ENCODE results near the gene CHN1. TPM values are rescaled to one million over a fixed set of nuclear protein-coding genes. Genes with fewer than 3 reads are reported as not detected.

CHN1 gene
- total RNA-seq, 1 donor from 2014 or later: 7.3 TPM

DNA sequence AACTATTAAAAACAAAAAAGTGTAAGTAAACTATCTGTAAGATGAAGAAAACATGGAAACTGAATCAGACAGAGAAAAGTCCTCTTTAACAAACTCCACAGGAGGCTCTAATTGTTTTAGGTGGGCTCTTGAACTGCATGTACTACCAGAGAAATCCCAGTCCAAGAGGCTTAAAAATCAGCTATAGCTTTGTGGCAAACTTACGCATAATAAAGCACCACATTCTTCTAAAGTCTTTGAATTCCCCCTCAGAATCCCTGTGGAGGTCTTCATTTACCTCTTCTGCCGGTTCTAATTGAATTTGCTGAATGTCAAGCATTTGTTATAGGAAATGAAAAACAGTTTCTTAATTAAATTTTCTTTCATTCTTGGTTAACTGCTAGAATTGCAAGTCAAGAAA, 40.8 kb downstream of the CHN1 start:
- Mint-ChIP-seq H3K27me3 (ENCODE audit: low read depth) (peaks cover 3% of the 10 kb centered on the region), H3K9me3 (no peaks in the 10 kb centered on the region), H3K27ac (no peak overlapping the region), H3K36me3 (ENCODE audit: low read depth) (no peaks in the 10 kb centered on the region), H3K4me3 (ENCODE audit: low read depth) (no peak overlapping the region), H3K4me1 (ENCODE audit: low read depth) (peaks cover 11% of the 10 kb centered on the region)
- intact Hi-C loops (cut with micrococcal nuclease): no loop called here
- no peak for DNase-seq (ENCODE audit: low spot score)

- DNase-seq (ENCODE audit: low spot score): no peak
- Mint-ChIP-seq H3K4me3 (ENCODE audit: low read depth) (no peak overlapping the region), H3K27ac (no peak overlapping the region), H3K36me3 (ENCODE audit: low read depth) (no peaks in the 10 kb centered on the region), H3K27me3 (ENCODE audit: low read depth) (peaks cover 2% of the 10 kb centered on the region), H3K4me1 (ENCODE audit: low read depth) (peaks cover 11% of the 10 kb centered on the region), H3K9me3 (no peaks in the 10 kb centered on the region)
- intact Hi-C loops (cut with micrococcal nuclease): no loop called here
Observed at GRCh38 chr2:174963437-174964400, 41.5 kb downstream of the CHN1 start.

- Mint-ChIP-seq H3K36me3 (ENCODE audit: low read depth) (no peaks in the 10 kb centered on the region), H3K27ac (no peak overlapping the region), H3K27me3 (ENCODE audit: low read depth) (peaks cover 11% of the 10 kb centered on the region), H3K4me1 (ENCODE audit: low read depth) (peaks cover 4% of the 10 kb centered on the region), H3K9me3 (no peaks in the 10 kb centered on the region), H3K4me3 (ENCODE audit: low read depth) (no peak overlapping the region)
- no peak for DNase-seq (ENCODE audit: low spot score)
- intact Hi-C loops (cut with micrococcal nuclease): no loop called here
Observed at GRCh38 chr2:174959787-174960186, 45.4 kb downstream of the CHN1 start.

- DNase-seq (ENCODE audit: low spot score): no peak
- H3K4me3 Mint-ChIP-seq (ENCODE audit: low read depth): no peak overlapping the region
- intact Hi-C loops (cut with micrococcal nuclease): no loop called here
- H3K36me3 Mint-ChIP-seq (ENCODE audit: low read depth): no peaks in the 10 kb centered on the region
- H3K9me3 Mint-ChIP-seq: no peaks in the 10 kb centered on the region
- no peak overlapping the region for H3K27ac Mint-ChIP-seq
- H3K27me3 Mint-ChIP-seq (ENCODE audit: low read depth): peaks cover 22% of the 10 kb centered on the region
- peaks cover 2% of the 10 kb centered on the region for H3K4me1 Mint-ChIP-seq (ENCODE audit: low read depth)
Observed at GRCh38 chr2:174957050-174957449, 48.1 kb downstream of the CHN1 start.

- intact Hi-C loops (cut with micrococcal nuclease): no loop called here
- peaks cover 24% of the 10 kb centered on the region for H3K27me3 Mint-ChIP-seq (ENCODE audit: low read depth)
- H3K36me3 Mint-ChIP-seq (ENCODE audit: low read depth): no peaks in the 10 kb centered on the region
- no peak overlapping the region for H3K27ac Mint-ChIP-seq
- H3K4me3 Mint-ChIP-seq (ENCODE audit: low read depth): no peak overlapping the region
- no peaks in the 10 kb centered on the region for H3K9me3 Mint-ChIP-seq
- peaks cover 2% of the 10 kb centered on the region for H3K4me1 Mint-ChIP-seq (ENCODE audit: low read depth)
- DNase-seq (ENCODE audit: low spot score): no peak
Observed at GRCh38 chr2:174952607-174953006, 52.6 kb downstream of the CHN1 start.

- Mint-ChIP-seq H3K27ac (no peak overlapping the region), H3K4me1 (ENCODE audit: low read depth) (peaks cover 2% of the 10 kb centered on the region), H3K4me3 (ENCODE audit: low read depth) (no peak overlapping the region), H3K9me3 (no peaks in the 10 kb centered on the region), H3K36me3 (ENCODE audit: low read depth) (no peaks in the 10 kb centered on the region), H3K27me3 (ENCODE audit: low read depth) (peaks cover 24% of the 10 kb centered on the region)
- no peak for DNase-seq (ENCODE audit: low spot score)
- intact Hi-C loops (cut with micrococcal nuclease): no loop called here
Observed at GRCh38 chr2:174951745-174952144, 53.4 kb downstream of the CHN1 start.

DNA sequence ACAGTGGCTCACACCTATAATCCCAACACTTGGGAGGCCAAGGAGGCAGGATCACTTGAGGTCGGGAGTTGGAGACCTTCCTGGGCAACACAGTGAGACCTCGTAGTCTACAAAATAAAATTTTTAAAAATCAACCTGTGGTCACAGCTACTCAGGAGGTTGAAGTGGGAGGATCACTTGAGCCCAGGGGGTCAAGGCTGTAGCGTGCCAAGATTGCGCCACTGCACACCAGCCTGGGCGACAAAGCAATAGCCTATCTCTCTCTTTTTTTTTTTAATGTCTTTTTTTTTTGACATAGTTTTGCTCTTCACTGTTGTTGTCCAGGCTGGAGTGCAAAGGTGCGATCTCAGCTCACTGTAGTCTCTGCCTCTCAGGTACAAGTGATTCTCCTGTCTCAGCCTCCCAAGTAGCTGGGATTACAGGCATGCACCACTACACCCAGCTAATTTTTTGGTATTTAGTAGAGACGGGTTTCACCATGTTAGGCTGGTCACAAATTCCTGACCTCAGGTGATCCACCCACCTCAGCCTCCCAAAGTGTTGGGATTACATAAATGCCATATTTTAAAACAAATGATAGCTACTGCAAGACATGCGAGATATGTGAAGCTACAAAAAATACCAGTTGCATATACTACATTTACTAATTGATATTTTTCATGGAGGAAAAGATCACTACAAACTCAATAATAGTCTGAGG, 55.0 kb downstream of the CHN1 start:
- Mint-ChIP-seq H3K27me3 (ENCODE audit: low read depth) (peaks cover 20% of the 10 kb centered on the region), H3K4me3 (ENCODE audit: low read depth) (no peak overlapping the region), H3K4me1 (ENCODE audit: low read depth) (peaks cover 2% of the 10 kb centered on the region), H3K9me3 (no peaks in the 10 kb centered on the region), H3K36me3 (ENCODE audit: low read depth) (no peaks in the 10 kb centered on the region), H3K27ac (no peak overlapping the region)
- DNase-seq (ENCODE audit: low spot score): no peak
- intact Hi-C loops (cut with micrococcal nuclease): loop anchor here (2.0 kb wide), 1 partner anchor 15 kb away; no protein-coding TSS in a partner anchor

DNA sequence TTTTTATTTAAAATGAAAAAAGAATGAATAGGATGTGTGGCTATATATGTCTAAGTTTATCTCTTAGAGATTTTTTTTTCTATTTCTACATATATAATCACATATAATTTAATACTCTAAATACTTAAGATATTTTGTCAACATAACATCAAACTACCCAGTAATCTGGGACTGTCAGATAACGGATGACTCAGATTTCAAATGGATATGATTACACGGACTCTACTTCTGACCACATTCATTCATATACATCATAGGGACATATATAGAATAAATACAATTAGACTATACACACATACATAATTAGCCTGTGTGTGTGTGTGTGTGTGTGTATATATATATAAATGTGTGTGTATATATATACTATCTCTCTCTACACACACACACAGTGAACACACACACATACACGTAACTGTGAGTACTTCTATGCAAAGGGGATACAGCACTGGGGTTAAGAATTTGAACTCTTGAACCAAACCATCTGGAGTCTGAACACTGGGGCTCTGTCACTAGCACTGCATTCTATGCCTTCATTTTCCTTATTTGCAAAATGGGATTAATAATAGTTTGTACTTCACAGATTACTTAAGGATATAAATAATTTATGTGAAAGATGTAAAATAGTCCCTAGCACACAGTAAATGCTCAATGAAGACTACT, 59.5 kb downstream of the CHN1 start:
- H3K9me3 Mint-ChIP-seq: no peaks in the 10 kb centered on the region
- H3K27me3 Mint-ChIP-seq (ENCODE audit: low read depth): peaks cover 6% of the 10 kb centered on the region
- H3K4me3 Mint-ChIP-seq (ENCODE audit: low read depth): no peak overlapping the region
- DNase-seq (ENCODE audit: low spot score): no peak
- H3K27ac Mint-ChIP-seq: no peak overlapping the region
- no peaks in the 10 kb centered on the region for H3K4me1 Mint-ChIP-seq (ENCODE audit: low read depth)
- no peaks in the 10 kb centered on the region for H3K36me3 Mint-ChIP-seq (ENCODE audit: low read depth)
- intact Hi-C loops (cut with micrococcal nuclease): no loop called here

- Mint-ChIP-seq H3K9me3 (no peaks in the 10 kb centered on the region), H3K4me3 (ENCODE audit: low read depth) (no peak overlapping the region), H3K27ac (no peak overlapping the region), H3K27me3 (ENCODE audit: low read depth) (peaks cover 2% of the 10 kb centered on the region), H3K36me3 (ENCODE audit: low read depth) (no peaks in the 10 kb centered on the region), H3K4me1 (ENCODE audit: low read depth) (no peaks in the 10 kb centered on the region)
- intact Hi-C loops (cut with micrococcal nuclease): no loop called here
- no peak for DNase-seq (ENCODE audit: low spot score)
Observed at GRCh38 chr2:174939046-174939445, 66.1 kb downstream of the CHN1 start.

DNA sequence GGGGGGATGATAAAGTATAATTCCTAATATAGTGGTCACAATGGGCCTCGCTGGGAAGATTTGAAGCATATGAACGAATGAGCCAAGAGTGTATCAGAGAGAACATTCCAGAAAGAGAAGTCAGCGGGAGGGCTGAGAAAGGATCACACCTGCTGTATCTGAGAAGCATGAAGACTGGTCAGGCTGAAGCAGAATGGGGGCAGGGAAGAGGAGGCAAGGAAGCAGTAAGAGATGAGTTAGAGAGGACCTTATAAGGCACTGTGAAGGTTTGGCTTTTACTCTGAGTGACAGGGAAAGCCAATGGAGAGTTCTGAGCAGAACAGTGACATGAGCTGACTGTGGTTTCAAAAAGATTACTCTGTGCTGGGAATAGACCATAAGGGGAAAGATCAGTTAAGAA, 73.5 kb downstream of the CHN1 start:
- no peak overlapping the region for H3K4me3 Mint-ChIP-seq (ENCODE audit: low read depth)
- H3K9me3 Mint-ChIP-seq: no peaks in the 10 kb centered on the region
- H3K27me3 Mint-ChIP-seq (ENCODE audit: low read depth): no peaks in the 10 kb centered on the region
- no peak overlapping the region for H3K27ac Mint-ChIP-seq
- no peaks in the 10 kb centered on the region for H3K4me1 Mint-ChIP-seq (ENCODE audit: low read depth)
- H3K36me3 Mint-ChIP-seq (ENCODE audit: low read depth): no peaks in the 10 kb centered on the region
- intact Hi-C loops (cut with micrococcal nuclease): no loop called here
- DNase-seq (ENCODE audit: low spot score): no peak

- intact Hi-C loops (cut with micrococcal nuclease): no loop called here
- H3K4me1 Mint-ChIP-seq (ENCODE audit: low read depth): no peaks in the 10 kb centered on the region
- H3K9me3 Mint-ChIP-seq: no peaks in the 10 kb centered on the region
- no peaks in the 10 kb centered on the region for H3K27me3 Mint-ChIP-seq (ENCODE audit: low read depth)
- H3K27ac Mint-ChIP-seq: no peak overlapping the region
- no peak for DNase-seq (ENCODE audit: low spot score)
- no peak overlapping the region for H3K4me3 Mint-ChIP-seq (ENCODE audit: low read depth)
- no peaks in the 10 kb centered on the region for H3K36me3 Mint-ChIP-seq (ENCODE audit: low read depth)
Observed at GRCh38 chr2:174929786-174930185, 75.4 kb downstream of the CHN1 start.

GRCh38 chr2:174925046-174925784, 80.0 kb downstream of the CHN1 start:
- no peak for DNase-seq (ENCODE audit: low spot score)
- Mint-ChIP-seq H3K4me1 (ENCODE audit: low read depth) (no peaks in the 10 kb centered on the region), H3K27ac (no peak overlapping the region), H3K27me3 (ENCODE audit: low read depth) (no peaks in the 10 kb centered on the region), H3K36me3 (ENCODE audit: low read depth) (no peaks in the 10 kb centered on the region), H3K4me3 (ENCODE audit: low read depth) (no peak overlapping the region), H3K9me3 (no peaks in the 10 kb centered on the region)
- intact Hi-C loops (cut with micrococcal nuclease): no loop called here
